Measurements from ENCODE around the gene PLD3.
"Not testable (repeated sequence)": the region's sequence is repeated elsewhere in the genome, so short reads cannot be mapped to it uniquely, and the experiment has no call there.

PLD3 gene

GRCh38 chr19:40365613-40366401 lies 17.3 kb downstream of the PLD3 start:
- DNase-seq = peak; percentile 97

DNA sequence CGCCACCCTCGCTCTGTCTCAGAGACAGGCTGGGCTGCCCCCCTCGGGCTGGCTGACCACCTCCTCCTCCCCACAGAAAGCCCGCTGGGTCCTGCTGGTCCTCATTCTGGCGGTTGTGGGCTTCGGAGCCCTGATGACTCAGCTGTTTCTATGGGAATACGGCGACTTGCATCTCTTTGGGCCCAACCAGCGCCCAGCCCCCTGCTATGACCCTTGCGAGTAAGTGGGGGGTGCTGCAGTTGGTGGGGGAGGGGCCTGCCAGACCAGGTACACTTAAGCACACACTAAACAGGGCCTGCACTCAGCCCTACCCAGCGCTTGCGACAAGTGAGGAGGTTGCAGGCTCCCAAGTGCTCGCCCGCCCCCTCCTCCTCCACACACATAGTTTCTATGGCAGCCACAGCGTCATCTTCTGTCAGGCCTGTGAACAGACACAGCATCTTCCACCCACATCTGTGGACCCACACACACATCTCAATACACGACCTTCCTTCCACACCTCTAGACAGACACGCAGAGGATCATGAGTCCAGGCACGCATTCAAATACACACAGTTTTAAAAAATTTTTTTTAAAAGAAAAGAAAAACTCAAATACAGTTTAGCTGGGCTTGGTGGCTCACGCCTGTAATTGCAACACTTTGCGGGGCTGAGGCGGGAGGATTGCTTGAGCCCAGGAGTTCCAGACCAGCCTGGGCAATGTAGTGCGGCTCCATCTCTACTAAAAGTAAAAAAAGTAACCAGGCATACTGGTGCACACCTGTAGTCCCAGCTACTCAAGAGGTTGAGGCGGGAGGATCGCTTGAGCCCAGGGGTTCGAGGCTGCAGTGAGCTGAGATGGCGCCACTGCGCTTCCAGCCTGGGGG lies 18.4 kb downstream of the PLD3 start:
- peak; percentile 96 for DNase-seq

DNA sequence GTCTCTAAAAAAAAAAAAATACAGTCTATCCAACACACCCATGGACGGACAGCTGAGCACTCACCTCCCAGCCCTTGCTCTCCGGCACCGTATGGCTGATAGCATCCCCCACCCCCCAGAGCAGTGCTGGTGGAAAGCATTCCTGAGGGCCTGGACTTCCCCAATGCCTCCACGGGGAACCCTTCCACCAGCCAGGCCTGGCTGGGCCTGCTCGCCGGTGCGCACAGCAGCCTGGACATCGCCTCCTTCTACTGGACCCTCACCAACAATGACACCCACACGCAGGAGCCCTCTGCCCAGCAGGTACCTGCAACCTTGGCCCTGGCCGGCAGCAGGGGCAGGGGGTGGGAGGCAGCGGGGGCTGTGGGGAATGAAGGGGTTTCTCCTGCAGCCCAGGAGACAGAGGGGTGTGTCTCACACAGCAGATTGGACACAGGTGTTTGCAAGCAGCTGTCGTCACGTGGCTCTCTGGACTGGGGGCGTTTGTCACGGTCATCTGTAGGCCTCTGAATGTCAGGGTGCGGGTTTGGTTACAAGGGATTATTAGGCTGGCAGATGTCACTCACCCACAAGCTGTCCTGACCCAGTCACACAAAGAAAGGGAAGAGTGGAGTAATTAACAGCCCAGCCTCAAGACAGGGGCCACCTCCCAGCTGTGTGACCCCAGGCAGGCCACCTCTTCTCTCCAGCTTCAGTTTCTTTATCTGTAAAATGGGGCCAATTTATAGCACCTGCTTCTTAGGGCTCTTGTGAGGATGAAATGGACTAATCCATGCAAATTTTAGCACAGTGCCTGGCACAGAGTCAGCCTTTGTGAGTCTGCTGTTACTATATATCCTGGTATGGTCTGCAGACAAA lies 19.3 kb downstream of the PLD3 start:
- DNase-seq = no peak

DNA sequence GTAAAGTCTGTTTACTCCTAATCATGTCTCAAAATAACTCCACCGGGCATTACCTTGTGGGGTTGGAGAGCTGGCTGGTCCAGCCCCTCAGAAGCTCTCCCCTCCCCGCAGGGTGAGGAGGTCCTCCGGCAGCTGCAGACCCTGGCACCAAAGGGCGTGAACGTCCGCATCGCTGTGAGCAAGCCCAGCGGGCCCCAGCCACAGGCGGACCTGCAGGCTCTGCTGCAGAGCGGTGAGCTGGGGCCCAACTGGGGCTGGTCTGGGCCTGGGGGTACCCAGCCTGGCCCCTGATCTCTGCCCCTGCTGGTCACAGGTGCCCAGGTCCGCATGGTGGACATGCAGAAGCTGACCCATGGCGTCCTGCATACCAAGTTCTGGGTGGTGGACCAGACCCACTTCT lies 21.3 kb downstream of the PLD3 start:
- DNase-seq = no peak

DNA sequence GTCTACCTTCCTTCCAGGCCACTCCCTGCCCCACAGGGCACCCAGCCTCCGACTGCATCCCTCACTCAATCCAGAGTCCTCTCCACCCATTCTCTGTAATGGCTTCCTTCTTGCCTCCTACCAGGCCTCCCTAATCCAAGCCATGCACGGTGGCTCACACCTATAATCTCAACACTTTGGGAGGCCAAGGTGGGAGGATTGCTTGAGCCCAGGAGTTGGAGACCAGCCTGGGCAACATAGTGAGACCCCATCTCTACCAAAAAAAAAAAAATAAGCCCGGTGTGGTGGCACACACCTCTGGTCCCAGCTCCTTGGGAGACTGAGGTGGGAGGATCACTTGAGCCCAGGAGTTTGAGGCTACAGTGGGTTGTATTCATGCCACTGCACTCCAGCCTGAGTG lies 21.8 kb downstream of the PLD3 start:
- DNase-seq = not testable (repeated sequence)

DNA sequence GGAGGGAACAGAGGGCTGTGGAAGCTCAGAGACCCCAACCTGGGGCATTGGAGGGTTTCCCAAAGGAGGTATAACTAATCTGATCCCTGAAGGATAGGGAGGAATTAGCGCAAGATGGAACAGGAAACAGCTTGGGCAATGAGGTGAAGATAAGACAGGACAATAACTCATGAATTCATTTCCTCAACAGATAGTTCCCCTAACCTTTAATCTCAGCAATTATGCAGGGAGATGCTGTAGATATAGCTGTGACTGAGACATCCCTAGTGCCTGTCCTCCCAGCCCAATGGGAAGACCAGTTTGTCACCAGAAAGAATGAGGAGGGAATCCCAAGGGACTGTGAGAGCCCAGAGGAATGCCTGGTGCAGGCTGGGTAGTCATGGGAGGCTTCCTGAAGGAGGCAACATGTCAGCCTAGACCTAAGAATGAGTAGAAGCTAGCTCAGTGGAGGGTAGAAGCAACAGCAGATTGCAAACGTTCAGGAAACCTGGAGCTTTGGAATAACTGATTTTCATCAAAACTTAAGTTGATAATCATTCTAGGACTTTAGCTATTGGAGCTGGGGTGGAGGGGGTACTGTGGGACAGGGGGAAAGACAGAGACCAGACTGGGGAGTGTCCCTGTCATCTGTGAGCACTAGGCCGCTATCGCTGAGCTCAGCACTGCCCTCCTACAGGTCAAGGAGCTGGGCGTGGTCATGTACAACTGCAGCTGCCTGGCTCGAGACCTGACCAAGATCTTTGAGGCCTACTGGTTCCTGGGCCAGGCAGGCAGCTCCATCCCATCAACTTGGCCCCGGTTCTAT lies 22.7 kb downstream of the PLD3 start:
- peak; percentile 30 for DNase-seq

DNA sequence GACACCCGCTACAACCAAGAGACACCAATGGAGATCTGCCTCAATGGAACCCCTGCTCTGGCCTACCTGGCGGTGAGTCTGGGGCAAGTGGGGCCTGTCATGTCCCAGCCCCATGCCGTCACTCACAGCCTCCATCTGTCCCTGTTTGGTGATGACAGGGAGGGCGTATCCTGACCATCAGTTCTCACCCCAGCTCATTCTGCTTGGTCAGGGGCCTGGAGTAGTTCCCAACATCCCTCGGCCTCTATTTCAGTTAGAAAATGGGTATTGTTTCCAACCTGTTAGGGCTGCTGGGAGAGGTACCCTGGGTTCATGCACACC lies 23.3 kb downstream of the PLD3 start:
- DNase-seq = no peak

DNA sequence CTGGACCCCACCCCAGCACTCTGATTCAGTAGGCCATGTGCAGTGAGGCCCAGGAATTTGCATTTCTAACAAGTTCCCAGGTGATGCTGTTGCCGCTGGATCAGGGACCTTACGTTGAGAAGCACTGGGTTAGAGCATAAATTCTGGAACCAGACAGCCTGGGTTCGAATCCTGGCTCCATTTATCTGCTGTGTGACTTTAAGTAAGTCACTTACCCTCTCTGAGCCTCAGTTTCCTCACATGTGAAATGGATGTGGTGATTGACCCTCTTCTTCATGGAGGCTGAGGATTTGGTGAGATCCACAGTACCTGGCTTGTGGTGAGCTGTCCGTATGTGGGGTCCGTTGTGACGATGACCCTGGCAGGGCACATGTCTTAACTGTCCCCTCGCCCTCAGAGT lies 25.6 kb downstream of the PLD3 start:
- DNase-seq = no peak

DNA sequence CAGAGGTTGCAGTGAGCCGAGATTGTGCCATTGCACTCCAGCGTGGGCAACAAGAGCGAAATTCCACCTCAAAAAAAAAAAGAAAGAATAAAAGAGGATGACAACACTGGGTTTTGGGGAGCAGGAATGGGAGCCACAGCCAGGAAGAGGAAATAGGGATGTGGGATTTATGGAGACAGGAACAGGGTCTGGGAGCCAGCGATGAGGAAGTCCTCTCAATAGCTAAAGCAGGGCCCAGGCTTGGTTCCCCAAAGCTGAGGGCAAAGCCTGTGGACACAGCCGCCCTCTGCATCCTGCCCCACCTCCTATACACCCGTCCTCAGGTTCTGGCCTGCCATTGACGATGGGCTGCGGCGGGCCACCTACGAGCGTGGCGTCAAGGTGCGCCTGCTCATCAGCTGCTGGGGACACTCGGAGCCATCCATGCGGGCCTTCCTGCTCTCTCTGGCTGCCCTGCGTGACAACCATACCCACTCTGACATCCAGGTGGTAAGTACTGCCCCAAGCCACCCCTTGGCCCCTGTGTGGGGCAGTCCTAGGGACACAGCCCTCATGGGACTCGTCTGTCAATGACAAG lies 27.9 kb downstream of the PLD3 start:
- DNase-seq = no peak

DNA sequence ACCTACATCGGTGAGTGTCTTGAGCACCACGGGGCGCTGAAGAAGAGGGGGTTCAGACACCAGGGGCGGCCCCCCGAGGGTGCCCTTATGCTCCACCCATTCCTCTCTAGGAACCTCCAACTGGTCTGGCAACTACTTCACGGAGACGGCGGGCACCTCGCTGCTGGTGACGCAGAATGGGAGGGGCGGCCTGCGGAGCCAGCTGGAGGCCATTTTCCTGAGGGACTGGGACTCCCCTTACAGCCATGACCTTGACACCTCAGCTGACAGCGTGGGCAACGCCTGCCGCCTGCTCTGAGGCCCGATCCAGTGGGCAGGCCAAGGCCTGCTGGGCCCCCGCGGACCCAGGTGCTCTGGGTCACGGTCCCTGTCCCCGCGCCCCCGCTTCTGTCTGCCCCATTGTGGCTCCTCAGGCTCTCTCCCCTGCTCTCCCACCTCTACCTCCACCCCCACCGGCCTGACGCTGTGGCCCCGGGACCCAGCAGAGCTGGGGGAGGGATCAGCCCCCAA lies 29.4 kb downstream of the PLD3 start:
- no peak for DNase-seq

DNA sequence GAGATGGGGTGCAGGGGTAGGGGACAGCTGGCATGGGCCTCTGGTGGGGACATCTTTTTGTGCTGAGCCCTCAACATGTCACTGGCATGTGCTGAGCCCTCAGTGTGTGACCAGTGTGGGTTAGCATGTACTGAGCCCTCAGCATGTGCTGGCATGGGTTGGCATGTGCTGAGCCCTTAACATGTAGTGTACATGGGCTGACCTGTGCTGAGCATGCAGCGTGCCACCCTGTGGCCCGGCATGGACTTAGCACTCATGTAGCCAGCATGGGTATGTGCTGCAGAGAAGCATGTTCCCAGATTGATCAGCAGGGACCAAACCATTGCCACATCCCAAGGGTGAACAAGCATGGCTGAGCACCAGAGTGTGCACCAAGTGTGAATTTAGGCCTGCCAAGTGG lies 30.0 kb downstream of the PLD3 start:
- no peak for DNase-seq

DNA sequence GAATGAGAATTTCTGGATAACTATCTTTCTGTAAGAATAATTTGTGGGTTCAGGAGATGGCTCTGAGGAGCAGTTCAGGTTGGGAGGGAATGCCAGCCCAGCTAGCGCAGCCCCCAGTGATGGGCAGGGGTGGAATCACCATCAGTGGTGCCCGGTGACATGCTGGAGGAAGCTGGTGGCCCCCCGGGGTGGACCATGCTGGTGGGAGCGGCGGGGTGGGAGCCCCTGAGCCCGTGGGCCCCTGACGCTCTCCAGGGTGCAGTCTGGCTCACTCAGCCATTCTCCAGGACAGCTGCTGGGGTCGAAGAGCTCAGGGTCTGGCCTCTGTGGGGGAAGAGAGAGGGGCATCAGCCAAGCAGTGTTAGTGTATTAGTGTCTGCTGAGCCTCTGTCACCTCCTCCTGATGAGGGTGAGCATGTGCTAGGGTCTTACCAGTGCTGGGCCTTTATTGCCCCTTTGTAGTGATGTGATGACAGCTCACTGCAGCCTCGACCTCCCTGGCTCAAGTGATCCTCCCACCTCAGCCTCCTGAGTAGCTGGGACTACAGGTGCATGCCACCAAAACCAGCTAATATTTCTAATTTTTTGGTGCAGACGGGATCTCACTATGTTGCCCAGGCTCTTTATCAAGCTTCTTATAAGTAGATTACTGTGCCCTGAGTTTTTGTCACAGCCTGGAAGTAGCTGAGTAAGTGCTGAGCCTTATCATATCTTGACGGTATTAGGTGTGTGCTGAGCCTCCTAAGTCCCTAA lies 31.1 kb downstream of the PLD3 start:
- no peak for DNase-seq

- DNase-seq = no peak
Measured at GRCh38 chr19:40380199-40381037, 31.9 kb downstream of the PLD3 start.

DNA sequence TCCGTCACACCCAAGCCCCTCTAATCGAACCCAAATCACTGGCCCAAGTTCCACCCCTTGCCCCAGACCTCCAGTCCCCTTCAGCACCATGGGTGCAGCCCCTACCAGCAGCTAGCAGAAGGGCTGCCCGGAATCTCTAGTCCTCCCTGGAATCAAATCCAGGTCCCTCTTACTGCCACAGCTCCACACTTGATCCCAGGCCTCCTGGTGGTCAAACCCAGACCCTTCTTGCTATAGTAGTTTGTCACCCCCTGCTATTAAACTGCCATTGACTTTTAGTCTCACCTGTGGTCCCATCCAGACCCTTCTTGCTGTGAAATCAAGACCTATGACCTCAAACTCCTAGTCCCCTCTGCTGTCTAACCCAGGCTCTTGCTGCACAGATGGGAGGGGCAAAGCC lies 32.8 kb downstream of the PLD3 start:
- DNase-seq = no peak

- no peak for DNase-seq
Measured at GRCh38 chr19:40383668-40384248, 35.3 kb downstream of the PLD3 start.

- no peak for DNase-seq
Measured at GRCh38 chr19:40387155-40387554, 38.7 kb downstream of the PLD3 start.

- no peak for DNase-seq
Measured at GRCh38 chr19:40388481-40388880, 40.0 kb downstream of the PLD3 start.

DNA sequence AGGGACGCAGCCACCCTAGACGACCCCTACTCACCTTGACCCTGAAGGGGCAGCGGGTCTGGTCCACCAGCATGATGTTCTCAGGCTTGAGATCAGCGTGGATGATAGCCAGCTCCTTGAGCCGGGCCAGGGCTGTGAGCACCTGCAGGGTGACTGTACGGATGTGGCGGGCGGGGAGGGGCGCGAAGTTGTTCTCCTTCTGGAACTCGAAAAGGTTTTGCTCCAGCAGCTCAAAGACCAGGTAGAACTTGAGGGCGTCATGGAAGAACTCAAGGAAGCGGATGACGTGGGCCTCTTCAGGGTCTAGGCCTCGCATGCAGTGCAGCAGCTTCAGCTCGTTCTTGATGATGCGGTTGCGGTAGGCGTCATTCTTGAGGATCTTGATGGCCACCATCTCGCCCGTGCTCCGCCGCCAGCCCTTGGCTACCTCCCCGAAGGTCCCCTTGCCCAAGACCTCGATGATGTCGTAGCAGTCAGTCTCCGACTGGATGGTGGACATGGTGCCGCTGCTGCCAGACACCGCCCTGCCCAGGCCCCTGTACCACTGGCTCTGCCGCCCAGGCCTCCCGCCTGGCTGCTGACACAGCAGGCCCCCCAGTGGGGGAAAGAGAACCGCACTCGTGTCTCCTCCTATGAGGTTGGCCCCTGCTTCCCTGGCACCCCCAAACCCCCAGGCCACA lies 41.0 kb downstream of the PLD3 start:
- DNase-seq = no peak

DNA sequence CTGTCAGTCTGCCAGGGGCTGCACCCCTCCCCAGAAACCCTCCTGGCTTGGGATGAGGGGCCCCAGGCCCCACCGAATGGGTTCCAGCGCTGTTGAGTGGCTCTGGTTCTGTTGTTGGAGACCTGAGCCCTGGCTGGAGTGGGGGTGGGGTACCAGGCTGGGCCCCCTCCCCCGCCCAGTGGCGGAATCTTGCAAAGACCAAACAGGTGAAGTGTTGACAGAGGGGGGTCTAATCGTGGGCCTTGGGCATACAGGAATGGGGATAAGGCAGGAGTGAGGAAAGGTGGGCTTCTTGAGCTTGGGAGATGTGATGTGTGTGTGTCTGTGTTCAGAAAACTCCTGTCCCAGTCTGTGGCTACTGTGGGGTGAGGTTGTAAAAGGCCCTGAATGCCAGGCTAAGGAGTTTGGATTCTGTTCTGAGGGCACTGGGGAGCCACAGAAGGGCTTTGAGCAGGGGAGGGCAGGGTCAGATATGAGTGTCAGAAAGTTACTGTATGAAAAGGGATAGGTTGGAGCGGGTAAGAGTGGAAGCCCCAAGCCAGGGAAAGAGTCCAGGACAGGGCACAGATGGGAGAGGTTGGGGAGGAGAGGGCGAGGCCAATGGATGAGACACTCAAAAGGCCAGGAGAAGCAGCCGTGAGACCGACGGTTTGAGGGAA lies 41.7 kb downstream of the PLD3 start, which contains the start of gene HIPK4:
Gene HIPK4, minus strand, starts transcription at position 98 of the 659 bp plus-strand sequence. CDS start 279 bp downstream, outside the sequence.
- DNase-seq = no peak

Data from NCI-H2227 treated with DMSO at 0.1 percent for 48 hours (cell line).